Smooth muscle cell (in vitro differentiated cells): ENCODE data around the gene ATG4A. TPM values are rescaled to one million over a fixed set of nuclear protein-coding genes. Genes with fewer than 3 reads are reported as not detected.

Experiments used
- DNase-seq: peaks from one replicate; lab custom pipeline; 2025; ENCODE audit not compliant: unreplicated experiment; lab: John Stamatoyannopoulos, UW
- H2AFZ ChIP-seq: fragments of 200-600 bp; sonication (generic); 2 replicates; pipeline ENCODE4 v1.6.0; 2016; ENCODE audit warnings: antibody characterized with exemption, low read depth, mild to moderate bottlenecking
- H3F3A ChIP-seq: fragments of 200-600 bp; sonication (generic); 2 replicates; pipeline ENCODE4 v1.6.0; 2017; ENCODE audit warnings: antibody characterized with exemption, low read depth
- H3K27ac ChIP-seq: fragments of 200-600 bp; sonication (generic); 2 replicates; pipeline ENCODE4 v1.5.1; 2016; ENCODE audit warnings: low read depth, mild to moderate bottlenecking
- H3K27me3 ChIP-seq: fragments of 200-600 bp; sonication (generic); 2 replicates; pipeline ENCODE4 v1.6.1; 2016; ENCODE audit warnings: low read depth, mild to moderate bottlenecking
- H3K36me3 ChIP-seq: fragments of 200-600 bp; sonication (generic); 2 replicates; pipeline ENCODE4 v1.5.1; 2016; ENCODE audit warnings: low read depth
- H3K4me1 ChIP-seq: fragments of 200-600 bp; sonication (generic); 2 replicates; pipeline ENCODE4 v1.5.1; 2016; ENCODE audit warnings: low read depth
- H3K4me2 ChIP-seq: fragments of 200-600 bp; sonication (generic); 2 replicates; pipeline ENCODE4 v1.6.0; 2016; ENCODE audit warnings: mild to moderate bottlenecking
- H3K4me3 ChIP-seq: fragments of 200-600 bp; sonication (generic); 2 replicates; pipeline ENCODE4 v1.5.1; 2016; ENCODE audit warnings: mild to moderate bottlenecking
- H3K79me2 ChIP-seq: fragments of 200-600 bp; sonication (generic); 2 replicates; pipeline ENCODE4 v1.6.0; 2016; ENCODE audit warnings: low read depth, mild to moderate bottlenecking
- H3K9ac ChIP-seq: fragments of 200-600 bp; sonication (generic); 2 replicates; pipeline ENCODE4 v1.6.0; 2016; ENCODE audit warnings: low read depth
- H3K9me3 ChIP-seq: fragments of 200-600 bp; sonication (generic); replicated peaks from 2 replicates; pipeline ENCODE4 v1.5.1; 2016; ENCODE audit warnings: low read depth
- H4K20me1 ChIP-seq: fragments of 200-600 bp; sonication (generic); 2 replicates; pipeline ENCODE4 v1.6.0; 2016; ENCODE audit warnings: low read depth
- CTCF ChIP-seq: fragments of 200-600 bp; sonication (generic); IDR thresholded peaks from 2 replicates; pipeline ENCODE4 v1.5.1; 2017; ENCODE audit warnings: borderline replicate concordance, mild to moderate bottlenecking, antibody characterized with exemption; ENCODE audit not compliant: insufficient read depth, poor library complexity, severe bottlenecking
- WGBS: methylation state at CpG from one replicate; pipeline ENCODE4 v1.1.7; 2016; ENCODE audit warnings: low lambda C conversion rate; 5-methylcytosine and 5-hydroxymethylcytosine counted together
- polyA plus RNA-seq: library from polyadenylated mRNA; unstranded; fragments of >200 nt; fragmentation: Nextera tagmentation; extraction: Ambion mirVana; gene quantifications from 2 replicates; pipeline ENCODE4 v1.2.1, GENCODE V29; 2016
- total RNA-seq: library from RNA; depleted of rRNA; stranded (reverse); fragments of >200 nt; gene quantifications from 2 replicates; pipeline ENCODE4 v1.2.3, GENCODE V29; 2014

Gene ATG4A
- total and polyA plus RNA-seq, 2 experiments from 2014 or later = 14.0 to 14.3 TPM

DNA sequence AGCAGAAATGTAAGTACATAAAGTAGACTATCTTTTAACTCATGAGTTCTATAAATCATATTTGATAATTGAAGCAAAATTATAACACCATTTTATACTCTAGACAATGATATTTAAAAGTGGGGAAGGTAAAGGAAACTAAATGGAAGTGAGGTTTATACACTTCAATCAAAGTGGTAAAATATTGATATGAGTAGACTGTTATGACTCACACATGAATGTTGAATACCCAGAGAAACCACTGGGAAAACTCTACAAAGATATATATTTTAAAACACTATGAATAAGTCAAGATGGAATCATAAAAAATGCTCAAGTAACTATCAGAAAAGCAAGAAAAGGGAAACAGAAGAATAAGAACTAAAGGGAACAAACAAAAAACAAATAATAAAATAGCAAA, 38.4 kb upstream of the ATG4A start:
- H3K36me3 ChIP-seq = no peaks in the 10 kb centered on the region
- H3K27ac ChIP-seq = no peak overlapping the region
- H3K4me3 ChIP-seq = no peak overlapping the region
- H3K9ac ChIP-seq = no peak overlapping the region
- no peaks in the 10 kb centered on the region for H3K27me3 ChIP-seq
- no peak overlapping the region for H3K4me2 ChIP-seq
- no peaks in the 10 kb centered on the region for H3K79me2 ChIP-seq
- no peaks in the 10 kb centered on the region for H3K4me1 ChIP-seq
- no peak for TF ChIP-seq CTCF
- H3F3A ChIP-seq = no peaks in the 10 kb centered on the region
- H4K20me1 ChIP-seq = no peaks in the 10 kb centered on the region
- no peak overlapping the region for H2AFZ ChIP-seq
- DNase-seq = no peak
- H3K9me3 ChIP-seq = no peaks in the 10 kb centered on the region

DNA sequence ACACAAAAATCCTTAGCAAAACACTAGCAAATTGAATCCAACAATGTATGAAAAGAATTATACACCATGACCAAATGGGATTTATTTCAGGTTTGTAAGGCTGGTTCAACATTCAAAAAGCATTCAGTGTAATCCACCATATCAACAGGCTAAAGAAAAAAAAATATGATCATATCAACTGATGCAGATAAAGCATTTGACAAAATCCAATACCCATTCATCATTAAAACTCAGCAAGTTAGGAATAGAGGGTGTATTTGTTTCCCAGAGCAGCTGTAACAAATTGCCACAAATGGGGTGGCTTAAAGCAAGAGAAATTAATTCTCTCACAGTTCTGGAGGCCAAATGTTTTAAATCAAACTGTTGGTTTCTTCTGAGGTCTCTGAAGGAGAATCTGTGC, 36.0 kb upstream of the ATG4A start:
- no peak for TF ChIP-seq CTCF
- Histone ChIP-seq H3K4me3 (no peak overlapping the region), H3K9me3 (no peaks in the 10 kb centered on the region)

DNA sequence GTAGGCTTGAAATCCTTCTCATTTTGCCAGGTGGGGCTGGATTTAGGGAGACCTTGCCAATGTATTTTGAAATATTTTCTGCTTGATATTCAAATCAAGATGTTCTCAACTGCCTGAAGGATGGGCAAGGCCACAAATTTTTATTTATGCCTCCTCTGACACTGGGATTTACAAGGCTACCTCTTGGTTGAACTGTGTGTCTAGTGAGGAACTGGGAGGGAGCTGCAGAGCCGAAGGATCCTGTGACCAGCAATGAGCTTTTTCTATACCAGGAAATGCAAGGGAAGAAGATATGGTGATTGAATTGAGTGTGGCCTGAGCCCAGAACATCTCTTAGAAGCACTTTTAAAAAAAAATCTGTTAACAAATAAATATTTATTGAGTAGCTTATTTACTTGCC, 31.8 kb upstream of the ATG4A start:
- H3K9ac ChIP-seq = no peak overlapping the region
- no peaks in the 10 kb centered on the region for H4K20me1 ChIP-seq
- H3K4me2 ChIP-seq = no peak overlapping the region
- H3K27me3 ChIP-seq = no peaks in the 10 kb centered on the region
- no peaks in the 10 kb centered on the region for H3F3A ChIP-seq
- no peak overlapping the region for H3K4me3 ChIP-seq
- TF ChIP-seq CTCF = no peak
- no peak overlapping the region for H3K27ac ChIP-seq
- WGBS = 74% methylated on average over 1 of the region's 1 CpG
- no peaks in the 10 kb centered on the region for H3K36me3 ChIP-seq
- no peak for DNase-seq
- H3K79me2 ChIP-seq = no peaks in the 10 kb centered on the region
- H2AFZ ChIP-seq = no peak overlapping the region
- no peaks in the 10 kb centered on the region for H3K4me1 ChIP-seq
- H3K9me3 ChIP-seq = no peaks in the 10 kb centered on the region

More for the DNA sequence above, 36.0 kb upstream of the ATG4A start:
- no peak for DNase-seq
- Histone ChIP-seq H3K27ac (no peak overlapping the region), H3K79me2 (no peaks in the 10 kb centered on the region), H3K36me3 (no peaks in the 10 kb centered on the region), H3K9ac (no peak overlapping the region), H2AFZ (no peak overlapping the region), H3F3A (no peaks in the 10 kb centered on the region), H3K4me1 (no peaks in the 10 kb centered on the region), H3K4me2 (no peak overlapping the region), H4K20me1 (no peaks in the 10 kb centered on the region), H3K27me3 (no peaks in the 10 kb centered on the region)

DNA sequence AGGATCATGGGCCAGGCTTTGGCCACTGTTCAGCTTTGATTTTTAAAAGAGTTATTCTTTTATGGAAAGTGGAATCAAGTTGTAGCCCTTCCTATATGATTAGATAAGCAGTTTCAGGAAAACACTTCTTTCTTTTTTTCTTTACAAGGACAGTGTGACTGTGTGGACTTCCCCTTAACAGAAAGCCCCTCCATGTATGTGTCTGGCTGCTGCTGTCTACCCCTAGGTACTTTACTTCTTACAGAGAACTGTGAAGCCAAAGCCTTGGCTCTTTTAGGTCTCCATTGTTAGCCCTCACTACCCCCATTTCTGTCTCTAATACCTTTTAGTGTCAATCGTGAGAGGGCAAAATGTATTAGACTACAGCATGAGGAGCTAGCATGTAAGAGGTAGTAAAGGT, 27.6 kb upstream of the ATG4A start:
- H3K27me3 ChIP-seq = no peaks in the 10 kb centered on the region
- no peaks in the 10 kb centered on the region for H3K4me1 ChIP-seq
- TF ChIP-seq CTCF = no peak
- WGBS = 92% methylated on average over 1 of the region's 1 CpG
- H3K36me3 ChIP-seq = no peaks in the 10 kb centered on the region
- no peaks in the 10 kb centered on the region for H3K79me2 ChIP-seq
- H3K9ac ChIP-seq = no peak overlapping the region
- H3K4me2 ChIP-seq = no peak overlapping the region
- H3F3A ChIP-seq = no peaks in the 10 kb centered on the region
- H3K4me3 ChIP-seq = no peak overlapping the region
- H3K27ac ChIP-seq = no peak overlapping the region
- no peak overlapping the region for H2AFZ ChIP-seq
- DNase-seq = no peak
- H3K9me3 ChIP-seq = no peaks in the 10 kb centered on the region
- no peaks in the 10 kb centered on the region for H4K20me1 ChIP-seq
